ENCODE measurements around the gene CRTC2.

DNA sequence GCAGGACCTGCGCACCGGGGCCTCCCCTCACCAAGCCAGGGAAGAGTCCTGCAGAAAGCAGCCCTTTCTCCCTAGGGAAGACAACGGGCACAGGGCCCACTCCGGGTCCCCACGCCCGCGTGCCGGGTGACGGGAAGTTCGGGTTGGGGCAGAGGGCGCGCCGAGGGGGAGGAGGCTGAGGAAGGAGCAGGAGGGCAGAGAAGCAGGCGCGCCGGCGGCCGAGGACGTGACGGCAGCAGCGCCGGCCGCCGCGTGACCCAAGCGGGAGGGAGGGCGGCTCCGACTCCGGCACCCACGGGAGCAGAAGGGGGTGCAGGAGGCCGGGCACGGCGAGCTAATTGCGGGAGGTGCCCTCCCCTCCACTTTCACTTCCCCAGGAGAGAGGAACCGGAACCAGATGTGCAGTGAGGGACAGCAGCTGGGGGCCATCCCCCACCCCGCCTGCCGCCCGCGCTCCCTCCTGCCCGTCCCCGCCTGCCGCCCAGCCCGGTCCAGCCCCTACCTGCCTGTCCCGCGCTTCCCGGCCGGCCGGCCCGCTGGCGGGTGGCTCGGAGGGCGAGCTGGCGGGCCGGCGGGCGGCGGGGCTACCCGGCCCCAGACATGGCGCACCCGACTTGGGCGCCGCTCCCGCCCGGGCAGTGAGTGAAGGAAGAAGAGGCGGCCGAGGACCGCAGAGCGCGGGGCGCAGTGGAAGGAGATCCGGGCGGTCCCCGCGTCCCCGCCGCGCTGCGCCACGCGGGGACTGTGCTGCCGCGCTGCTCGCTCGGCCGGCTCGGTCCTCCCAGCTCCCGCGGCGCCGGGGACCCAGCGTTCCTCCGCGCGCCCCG is 12.4 kb downstream of the CRTC2 start:
- peak; percentile 73 to 94 for TF ChIP-seq EP300 (IDR thresholded peaks at IDR 0.05)
- no peak for TF ChIP-seq CTCF (IDR thresholded peaks at IDR 0.05)
